Astrocyte of the spinal cord (primary cell): ENCODE results near the gene PIP4K2A.

Experiments
- DNase-seq: peaks from one replicate; pipeline ENCODE4 v3.0.0; 2011; ENCODE audit warnings: low read depth, low spot score
- H3K4me3 ChIP-seq: 2 replicates; pipeline ENCODE4 v1.5.1; 2011; ENCODE audit warnings: low read depth, mild to moderate bottlenecking, low read length, moderate library complexity
- in situ Hi-C: cut with HindIII; loops from 2 replicates; pipeline ENCODE4 v1.10.0; 2017; ENCODE audit warnings: low sequenced_read_pairs
- TF ChIP-seq, protein P1 (sequence below): IDR thresholded peaks from 2 replicates; pipeline ENCODE4 v1.5.1; 2012; ENCODE audit warnings: low read depth, mild to moderate bottlenecking, low read length, inconsistent platforms

PIP4K2A gene

DNA sequence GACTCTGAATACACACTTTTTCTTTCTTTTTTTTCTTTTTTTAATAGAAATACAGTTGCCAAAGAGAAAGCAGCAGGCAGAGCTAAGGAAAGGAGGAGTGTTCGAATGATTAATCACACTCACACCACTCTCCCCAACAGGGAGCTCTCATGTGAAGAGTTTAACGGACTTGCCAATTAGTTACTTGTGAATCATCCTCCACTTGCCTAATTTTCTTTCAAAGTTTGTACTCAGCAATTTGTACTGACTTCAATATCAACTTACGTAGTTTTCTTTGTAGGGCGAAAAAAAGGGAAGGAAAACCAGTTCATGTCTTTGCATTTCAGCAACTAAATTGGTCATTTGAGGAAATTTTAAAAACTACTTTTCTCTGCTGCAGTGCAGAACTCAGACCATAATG is 109.2 kb downstream of the PIP4K2A start:
- peak; percentile 62 for DNase-seq
- H3K4me3 ChIP-seq = no peak overlapping the region
- TF ChIP-seq, protein P1, sequence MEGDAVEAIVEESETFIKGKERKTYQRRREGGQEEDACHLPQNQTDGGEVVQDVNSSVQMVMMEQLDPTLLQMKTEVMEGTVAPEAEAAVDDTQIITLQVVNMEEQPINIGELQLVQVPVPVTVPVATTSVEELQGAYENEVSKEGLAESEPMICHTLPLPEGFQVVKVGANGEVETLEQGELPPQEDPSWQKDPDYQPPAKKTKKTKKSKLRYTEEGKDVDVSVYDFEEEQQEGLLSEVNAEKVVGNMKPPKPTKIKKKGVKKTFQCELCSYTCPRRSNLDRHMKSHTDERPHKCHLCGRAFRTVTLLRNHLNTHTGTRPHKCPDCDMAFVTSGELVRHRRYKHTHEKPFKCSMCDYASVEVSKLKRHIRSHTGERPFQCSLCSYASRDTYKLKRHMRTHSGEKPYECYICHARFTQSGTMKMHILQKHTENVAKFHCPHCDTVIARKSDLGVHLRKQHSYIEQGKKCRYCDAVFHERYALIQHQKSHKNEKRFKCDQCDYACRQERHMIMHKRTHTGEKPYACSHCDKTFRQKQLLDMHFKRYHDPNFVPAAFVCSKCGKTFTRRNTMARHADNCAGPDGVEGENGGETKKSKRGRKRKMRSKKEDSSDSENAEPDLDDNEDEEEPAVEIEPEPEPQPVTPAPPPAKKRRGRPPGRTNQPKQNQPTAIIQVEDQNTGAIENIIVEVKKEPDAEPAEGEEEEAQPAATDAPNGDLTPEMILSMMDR = no peak
- in situ Hi-C loops = no loop called here

DNA sequence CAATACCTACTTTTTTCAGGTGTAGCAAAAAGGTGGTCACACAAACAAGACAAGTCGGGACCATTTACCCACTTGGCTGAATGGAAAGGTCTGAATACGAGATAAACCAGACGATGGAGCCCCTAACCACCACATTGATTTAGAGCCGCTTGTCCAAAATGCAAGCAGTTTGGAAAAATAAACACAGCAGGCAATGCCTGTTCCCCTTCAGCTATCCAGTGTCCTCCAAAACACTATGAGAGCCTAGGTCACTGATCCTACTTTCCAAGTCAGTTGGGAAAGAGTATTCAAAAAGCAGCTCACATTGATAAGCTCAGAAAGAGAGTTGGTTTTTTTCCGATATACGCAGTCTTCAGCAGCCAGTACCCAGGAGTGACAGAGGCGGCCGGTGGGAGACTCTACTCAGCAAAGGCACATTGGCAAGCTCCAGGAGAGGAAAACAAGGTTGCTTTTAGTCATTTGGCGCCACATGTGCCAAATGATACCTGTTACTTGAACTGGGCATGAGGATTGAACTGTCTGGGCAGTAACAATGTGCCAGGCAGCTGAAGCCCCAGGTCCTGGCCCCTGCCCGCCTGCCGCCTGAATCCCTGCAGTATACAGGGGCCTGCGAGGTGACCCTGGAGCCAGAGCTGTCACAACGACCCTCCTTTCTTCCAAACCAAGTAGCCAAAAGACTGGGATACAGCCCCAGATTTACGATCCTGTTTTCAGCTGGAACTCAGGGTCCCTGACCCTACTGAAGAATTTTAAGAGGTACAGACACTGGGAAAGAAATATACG is 109.8 kb downstream of the PIP4K2A start:
- TF ChIP-seq, protein P1 = no peak
- DNase-seq = no peak
- in situ Hi-C loops = no loop called here
- H3K4me3 ChIP-seq = no peak overlapping the region

DNA sequence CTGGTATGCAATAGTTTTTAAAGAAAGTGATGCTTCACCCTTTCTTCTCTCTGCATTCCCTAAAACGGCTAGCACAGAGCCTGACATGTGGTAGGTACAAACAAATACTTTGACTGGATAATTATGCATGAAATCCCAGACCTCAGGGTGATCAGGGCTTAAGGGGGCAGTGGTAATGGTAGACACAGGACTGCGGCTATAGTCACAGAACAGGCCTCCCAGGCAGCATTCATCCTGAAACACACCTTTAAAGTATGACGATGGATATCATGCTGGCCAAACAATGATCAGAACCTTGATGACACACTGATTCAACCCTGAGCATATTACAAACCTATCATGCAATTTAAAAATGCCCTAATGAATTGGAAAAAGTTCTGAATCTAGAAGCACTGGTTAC is 110.8 kb downstream of the PIP4K2A start:
- H3K4me3 ChIP-seq = no peak overlapping the region
- in situ Hi-C loops = no loop called here
- no peak for DNase-seq
- TF ChIP-seq, protein P1 = no peak

DNA sequence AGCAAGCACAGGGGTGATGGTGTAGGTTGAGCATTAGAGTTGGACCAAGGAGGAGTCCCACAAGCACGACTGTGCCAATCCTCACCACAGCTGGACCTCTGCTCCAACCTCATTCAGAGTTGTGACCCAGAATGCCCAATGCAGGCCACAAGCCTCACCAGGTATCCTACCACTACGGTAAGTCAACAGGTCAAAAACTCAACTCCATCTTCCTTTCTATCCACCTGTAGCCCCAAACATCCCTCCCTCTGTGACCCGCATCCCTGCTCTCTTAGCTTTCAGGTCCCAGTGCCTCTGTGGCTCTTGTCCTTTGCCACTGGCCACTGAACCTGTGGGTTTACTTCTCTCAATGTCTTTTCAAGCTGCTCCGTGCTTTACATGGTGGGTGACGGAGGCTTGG is 112.8 kb downstream of the PIP4K2A start:
- in situ Hi-C loops = no loop called here
- TF ChIP-seq, protein P1 = no peak
- DNase-seq = no peak
- H3K4me3 ChIP-seq = no peak overlapping the region

DNA sequence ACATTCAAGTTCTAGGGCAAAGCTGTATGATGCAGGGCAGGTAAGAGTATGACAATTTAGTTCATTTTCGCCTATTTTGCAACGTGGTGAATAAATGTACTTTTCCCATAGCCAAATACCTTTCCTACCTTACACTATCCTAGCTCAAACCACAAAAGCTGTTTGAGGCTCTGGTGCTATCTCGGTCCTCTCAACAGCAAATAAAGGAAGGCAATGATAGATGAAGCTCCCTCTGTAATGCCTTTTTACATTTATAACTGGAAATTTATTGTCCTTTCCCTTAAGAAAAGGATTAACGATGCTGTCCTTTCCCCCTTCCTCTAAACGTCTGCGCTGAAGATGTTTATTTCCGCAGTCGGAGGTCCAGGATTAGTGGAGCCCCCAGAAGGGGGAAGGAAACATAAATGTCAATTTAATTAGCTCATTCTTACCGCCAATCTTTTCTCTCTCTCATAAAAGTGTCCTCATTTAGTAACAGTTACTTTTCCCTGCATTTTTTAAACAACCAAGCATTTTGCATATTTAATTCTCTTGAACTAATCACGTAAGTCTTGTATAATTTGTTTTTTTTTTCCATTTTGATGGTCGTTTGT is 114.6 kb downstream of the PIP4K2A start:
- TF ChIP-seq, protein P1 = no peak
- in situ Hi-C loops = no loop called here
- DNase-seq = no peak
- no peak overlapping the region for H3K4me3 ChIP-seq

DNA sequence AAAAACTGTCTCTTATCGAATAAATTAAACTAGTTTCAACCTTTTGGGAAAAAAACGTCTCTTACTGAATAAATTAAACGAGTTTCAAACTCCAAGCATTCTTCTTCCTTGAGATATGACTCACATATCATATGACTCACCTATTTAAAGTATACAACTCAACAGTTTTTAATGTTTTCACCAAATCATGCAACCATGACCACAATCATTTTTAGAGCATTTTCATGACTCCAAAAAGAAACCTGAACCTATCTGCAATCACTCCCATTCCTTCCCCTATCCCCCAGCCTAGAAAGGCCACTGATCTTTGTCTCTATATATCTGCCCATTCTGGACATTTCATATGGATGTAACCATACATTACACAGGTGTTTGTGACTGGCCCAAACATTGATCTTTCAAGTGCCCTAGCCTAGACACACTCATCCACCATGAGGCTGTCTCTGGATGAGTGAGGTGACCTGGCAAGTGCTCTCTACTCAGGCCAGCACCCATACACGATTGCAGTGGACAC is 115.3 kb downstream of the PIP4K2A start:
- DNase-seq = peak; percentile 79
- in situ Hi-C loops = no loop called here
- TF ChIP-seq, protein P1 = no peak
- H3K4me3 ChIP-seq = no peak overlapping the region
